ENCODE measurements around the gene FGD4.

FGD4 gene

GRCh38 chr12:32603858-32604257, 204.5 kb downstream of the FGD4 start:
- no peak for DNase-seq (ENCODE audit: low read depth in 1 of 2, low spot score in 1 of 2)
- H3K27me3 ChIP-seq (ENCODE audit: insufficient read depth, poor library complexity, severe bottlenecking): no peaks in the 10 kb centered on the region
- no peak overlapping the region for H3K27ac ChIP-seq (replicated peaks)
- TF ChIP-seq POLR2AphosphoS5 (IDR thresholded peaks at IDR 0.05; ENCODE audit: low read depth) (no peak), CTCF (IDR thresholded peaks at IDR 0.05; ENCODE audit: insufficient read depth, low read length) (no peak), GABPA (IDR thresholded peaks at IDR 0.05; ENCODE audit: low read depth) (no peak), SPI1 (IDR thresholded peaks at IDR 0.05; ENCODE audit: borderline replicate concordance, low read depth) (no peak), REST (IDR thresholded peaks at IDR 0.05; ENCODE audit: insufficient replicate concordance, low read depth) (no peak)
- no peak overlapping the region for H3K4me3 ChIP-seq (replicated peaks; ENCODE audit: insufficient read depth, low read length)

GRCh38 chr12:32604565-32604964, 205.2 kb downstream of the FGD4 start:
- TF ChIP-seq POLR2AphosphoS5 (IDR thresholded peaks at IDR 0.05; ENCODE audit: low read depth) (no peak), GABPA (IDR thresholded peaks at IDR 0.05; ENCODE audit: low read depth) (no peak), SPI1 (IDR thresholded peaks at IDR 0.05; ENCODE audit: borderline replicate concordance, low read depth) (no peak), CTCF (IDR thresholded peaks at IDR 0.05; ENCODE audit: insufficient read depth, low read length) (no peak), REST (IDR thresholded peaks at IDR 0.05; ENCODE audit: insufficient replicate concordance, low read depth) (no peak)
- Histone ChIP-seq H3K27ac (replicated peaks) (no peak overlapping the region), H3K27me3 (ENCODE audit: insufficient read depth, poor library complexity, severe bottlenecking) (no peaks in the 10 kb centered on the region), H3K4me3 (replicated peaks; ENCODE audit: insufficient read depth, low read length) (no peak overlapping the region)
- no peak for DNase-seq (ENCODE audit: low read depth in 1 of 2, low spot score in 1 of 2)

GRCh38 chr12:32605326-32606095, 206.2 kb downstream of the FGD4 start:
- H3K4me3 ChIP-seq (replicated peaks; ENCODE audit: insufficient read depth, low read length): no peak overlapping the region
- no peak for DNase-seq (ENCODE audit: low read depth in 1 of 2, low spot score in 1 of 2)
- H3K27ac ChIP-seq (replicated peaks): no peak overlapping the region
- H3K27me3 ChIP-seq (ENCODE audit: insufficient read depth, poor library complexity, severe bottlenecking): no peaks in the 10 kb centered on the region
- no peak for TF ChIP-seq REST (IDR thresholded peaks at IDR 0.05; ENCODE audit: insufficient replicate concordance, low read depth)
- TF ChIP-seq POLR2AphosphoS5 (IDR thresholded peaks at IDR 0.05; ENCODE audit: low read depth): no peak
- TF ChIP-seq SPI1 (IDR thresholded peaks at IDR 0.05; ENCODE audit: borderline replicate concordance, low read depth): no peak
- TF ChIP-seq CTCF (IDR thresholded peaks at IDR 0.05; ENCODE audit: insufficient read depth, low read length): no peak
- TF ChIP-seq GABPA (IDR thresholded peaks at IDR 0.05; ENCODE audit: low read depth): no peak

Measured in HL-60 (cell line).